Right lobe of liver (tissue), 6 donors: ENCODE results near the gene CACNA2D2. TPM values are rescaled to one million over a fixed set of nuclear protein-coding genes. Genes with fewer than 3 reads are reported as not detected.

ENCODE experiments used
- ATAC-seq, 4 donors: fragments of 200-7000 bp; cut with Tn5 transposase; one replicate each; pipeline ENCODE4 v1.9.1; 2020; ENCODE audit warnings: mild to moderate bottlenecking in 4 of 4, moderate library complexity in 4 of 4
- DNase-seq, 3 donors: peaks; one replicate each; pipeline ENCODE4 v3.0.0-alpha.2; 2020
- H3K27ac ChIP-seq, 3 donors: fragments of 200-600 bp; one replicate each; pipeline ENCODE4 v1.8.0; 2022
- H3K27me3 ChIP-seq, 2 donors: fragments of 200-600 bp; one replicate each; pipeline ENCODE4 v1.8.0; 2022
- H3K36me3 ChIP-seq, 4 donors: fragments of 200-600 bp; sonication (generic) in 1 of 4; one replicate each; pipeline versions ENCODE4 v1.5.1 to v1.8.0; 2017 to 2022; ENCODE audit warnings: control low read depth in 1 of 4
- H3K4me1 ChIP-seq, 4 donors: fragments of 200-600 bp; sonication (generic) in 1 of 4; one replicate each; pipeline versions ENCODE4 v1.5.1 to v1.8.0; 2017 to 2022; ENCODE audit warnings: control low read depth in 1 of 4
- H3K4me3 ChIP-seq, 3 donors: fragments of 200-600 bp; one replicate each; pipeline ENCODE4 v1.8.0; 2022
- H3K9me3 ChIP-seq, 4 donors: fragments of 200-600 bp; sonication (generic) in 1 of 4; one replicate each; pipeline versions ENCODE4 v1.5.1 to v1.8.0; 2017 to 2022; ENCODE audit warnings: control low read depth in 1 of 4
- POLR2A ChIP-seq: fragments of 450-650 bp; IDR thresholded peaks from one replicate; pipeline ENCODE4 v1.6.1; 2017; ENCODE audit warnings: antibody characterized with exemption, mild to moderate bottlenecking
- WGBS: methylation state at CpG from one replicate; pipeline ENCODE4 v1.1.6; 2018; ENCODE audit warnings: low coverage, low lambda C conversion rate; ENCODE audit not compliant: insufficient coverage; ENCODE audit errors: missing lambda C conversion rate; 5-methylcytosine and 5-hydroxymethylcytosine counted together
- intact Hi-C, 2 donors: fragments of 100-400 bp; cut with DNase I; formaldehyde crosslinking; loops; one replicate each; pipeline versions ENCODE4 v1.11.2 to v1.14.1; 2022
- total RNA-seq, 6 experiments: library from RNA; depleted of rRNA in 2 of 6; stranded (reverse); fragments of >200 nt in 2 of 6; fragmentation: NEBNext Ultra II Directional in 3 of 6; extraction: Animal tissue kit (Norgen Biotek cat#: 25700) in 3 of 6; gene quantifications; one replicate each; pipeline versions ENCODE4 v1.1.0 to v1.2.4, GENCODE V29; 2016 to 2023
- TF ChIP-seq, protein P1 (sequence below), 4 donors: fragments of 200-600 bp in 3 of 4; fragments of 450-650 bp in 1 of 4; IDR thresholded peaks; one replicate each; pipeline versions ENCODE4 v1.5.1 to v1.8.0; 2016 to 2022; ENCODE audit warnings: antibody characterized with exemption in 4 of 4, mild to moderate bottlenecking in 2 of 4
- donor health status: DM: no; HTN: yes; CAD: no.
- donor health status: DM: no; HTN: no; CAD: no.
- donor health status: DM: no; HTN: no; CAD: no.
- donor health status: DM: no; HTN: yes; CAD: no.
- donor health status: DM: no; HTN: yes; CAD: no.

The CACNA2D2 gene
- total RNA-seq, 6 experiments from 2014 or later = 0.06 to 0.39 (median 0.26) TPM; not detected in 1

DNA sequence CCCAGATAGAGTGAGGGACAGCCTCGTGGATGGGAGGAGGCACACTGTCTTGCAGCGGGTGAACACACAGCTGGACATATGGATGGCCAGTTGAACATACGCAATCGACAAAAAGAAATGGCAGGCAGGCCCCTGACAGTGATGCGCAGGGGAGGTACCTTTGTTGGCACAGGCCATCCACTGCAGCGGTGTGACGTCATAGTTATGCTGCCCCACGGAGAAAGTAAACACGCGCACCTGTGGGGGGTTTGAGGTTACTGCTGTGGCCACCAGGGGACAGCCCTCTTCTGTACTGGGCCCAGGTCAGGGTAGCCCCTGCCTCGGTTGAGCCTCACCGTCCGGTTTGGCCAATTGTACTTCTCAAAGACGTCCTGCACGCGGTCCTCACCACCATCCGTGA is 124.7 kb downstream of the CACNA2D2 start:
- Histone ChIP-seq H3K36me3 (no peaks in the 10 kb centered on the region), H3K4me3 (no peak overlapping the region), H3K9me3 (no peaks in the 10 kb centered on the region), H3K27me3 (no peaks in the 10 kb centered on the region), H3K4me1 (no peaks in the 10 kb centered on the region), H3K27ac (no peak overlapping the region)
- intact Hi-C loops = loop anchor here in 1 of 2 donors (10.0 kb wide), 1 partner anchor 156 kb away; no protein-coding TSS in a partner anchor
- ATAC-seq (no peak), DNase-seq (no peak)
- TF ChIP-seq POLR2A = no peak
- TF ChIP-seq, protein P1, sequence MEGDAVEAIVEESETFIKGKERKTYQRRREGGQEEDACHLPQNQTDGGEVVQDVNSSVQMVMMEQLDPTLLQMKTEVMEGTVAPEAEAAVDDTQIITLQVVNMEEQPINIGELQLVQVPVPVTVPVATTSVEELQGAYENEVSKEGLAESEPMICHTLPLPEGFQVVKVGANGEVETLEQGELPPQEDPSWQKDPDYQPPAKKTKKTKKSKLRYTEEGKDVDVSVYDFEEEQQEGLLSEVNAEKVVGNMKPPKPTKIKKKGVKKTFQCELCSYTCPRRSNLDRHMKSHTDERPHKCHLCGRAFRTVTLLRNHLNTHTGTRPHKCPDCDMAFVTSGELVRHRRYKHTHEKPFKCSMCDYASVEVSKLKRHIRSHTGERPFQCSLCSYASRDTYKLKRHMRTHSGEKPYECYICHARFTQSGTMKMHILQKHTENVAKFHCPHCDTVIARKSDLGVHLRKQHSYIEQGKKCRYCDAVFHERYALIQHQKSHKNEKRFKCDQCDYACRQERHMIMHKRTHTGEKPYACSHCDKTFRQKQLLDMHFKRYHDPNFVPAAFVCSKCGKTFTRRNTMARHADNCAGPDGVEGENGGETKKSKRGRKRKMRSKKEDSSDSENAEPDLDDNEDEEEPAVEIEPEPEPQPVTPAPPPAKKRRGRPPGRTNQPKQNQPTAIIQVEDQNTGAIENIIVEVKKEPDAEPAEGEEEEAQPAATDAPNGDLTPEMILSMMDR (IDR thresholded peaks at IDR 0.05) = no peak
- 86% methylated on average over 10 of the region's 17 CpGs for WGBS

DNA sequence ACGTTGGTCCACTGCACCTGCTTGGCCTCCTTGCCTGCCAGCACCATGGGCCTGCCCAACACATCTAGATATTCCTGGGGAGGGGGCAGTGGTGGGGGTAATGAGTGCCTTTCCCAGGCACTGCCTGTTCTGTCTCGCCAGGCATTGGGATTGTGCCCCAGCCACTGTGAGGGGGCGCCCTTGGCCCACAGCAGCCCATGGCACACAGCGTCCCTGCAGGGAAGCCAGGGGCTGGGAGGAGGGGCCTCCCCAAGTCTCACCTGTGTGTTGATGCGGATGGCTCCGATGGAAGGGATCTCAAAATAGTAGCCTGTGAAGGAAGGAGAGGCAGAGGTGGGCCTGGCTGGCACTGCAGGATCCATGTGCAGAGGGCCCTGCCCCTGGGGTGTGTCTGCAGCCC is 125.4 kb downstream of the CACNA2D2 start:
- DNase-seq (no peak), ATAC-seq (no peak)
- Histone ChIP-seq H3K9me3 (no peaks in the 10 kb centered on the region), H3K36me3 (no peaks in the 10 kb centered on the region), H3K4me1 (no peaks in the 10 kb centered on the region), H3K4me3 (no peak overlapping the region), H3K27me3 (no peaks in the 10 kb centered on the region), H3K27ac (no peak overlapping the region)
- WGBS = no CpG with 5 or more reads among the region's 6 CpGs
- intact Hi-C loops = loop anchor here in 1 of 2 donors (10.0 kb wide), 1 partner anchor 157 kb away; no protein-coding TSS in a partner anchor
- TF ChIP-seq, protein P1 (IDR thresholded peaks at IDR 0.05) = no peak
- TF ChIP-seq POLR2A = no peak

DNA sequence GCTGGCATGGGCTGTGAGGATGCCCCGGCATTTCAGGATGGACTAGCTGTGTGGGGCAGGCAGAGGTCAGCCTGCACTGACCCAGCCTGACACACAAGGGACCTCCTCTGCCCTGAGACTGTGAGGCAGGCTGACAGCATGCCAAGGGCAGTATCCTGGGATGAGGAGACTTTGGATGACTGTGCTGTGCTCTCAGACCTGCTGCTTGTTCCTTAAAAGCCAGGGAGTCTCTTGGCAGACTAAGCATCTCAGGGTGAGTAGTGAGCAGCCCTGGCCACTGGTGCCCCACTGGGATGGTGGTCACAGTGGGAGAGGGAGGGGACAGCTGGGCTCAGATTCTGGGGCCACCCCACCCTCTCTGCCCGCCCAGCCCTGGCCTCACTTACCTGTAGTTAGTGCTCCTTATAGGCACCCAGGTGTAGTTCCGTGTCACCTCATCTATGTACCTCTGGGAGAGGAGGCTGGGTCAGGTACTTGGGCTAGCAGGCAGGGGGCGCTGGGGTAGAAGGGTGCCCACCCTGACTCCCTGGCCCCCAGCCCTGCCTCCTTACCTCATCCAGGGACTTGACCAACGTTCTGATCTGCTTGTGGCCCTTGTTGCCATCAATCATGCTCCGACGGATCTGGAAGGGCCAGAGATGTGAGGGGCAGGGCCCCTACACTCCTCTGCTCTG is 128.0 kb downstream of the CACNA2D2 start:
- no peak for ATAC-seq
- Histone ChIP-seq H3K4me3 (no peak overlapping the region), H3K4me1 (no peaks in the 10 kb centered on the region), H3K27ac (no peak overlapping the region), H3K36me3 (no peaks in the 10 kb centered on the region), H3K9me3 (no peaks in the 10 kb centered on the region), H3K27me3 (no peaks in the 10 kb centered on the region)
- no peak for TF ChIP-seq POLR2A
- TF ChIP-seq, protein P1 (IDR thresholded peaks at IDR 0.05) = no peak
- WGBS = no CpG with 5 or more reads among the region's 7 CpGs
- DNase-seq = no peak
- intact Hi-C loops = loop anchor here in 1 of 2 donors (10.0 kb wide), 1 partner anchor 159 kb away; no protein-coding TSS in a partner anchor

DNA sequence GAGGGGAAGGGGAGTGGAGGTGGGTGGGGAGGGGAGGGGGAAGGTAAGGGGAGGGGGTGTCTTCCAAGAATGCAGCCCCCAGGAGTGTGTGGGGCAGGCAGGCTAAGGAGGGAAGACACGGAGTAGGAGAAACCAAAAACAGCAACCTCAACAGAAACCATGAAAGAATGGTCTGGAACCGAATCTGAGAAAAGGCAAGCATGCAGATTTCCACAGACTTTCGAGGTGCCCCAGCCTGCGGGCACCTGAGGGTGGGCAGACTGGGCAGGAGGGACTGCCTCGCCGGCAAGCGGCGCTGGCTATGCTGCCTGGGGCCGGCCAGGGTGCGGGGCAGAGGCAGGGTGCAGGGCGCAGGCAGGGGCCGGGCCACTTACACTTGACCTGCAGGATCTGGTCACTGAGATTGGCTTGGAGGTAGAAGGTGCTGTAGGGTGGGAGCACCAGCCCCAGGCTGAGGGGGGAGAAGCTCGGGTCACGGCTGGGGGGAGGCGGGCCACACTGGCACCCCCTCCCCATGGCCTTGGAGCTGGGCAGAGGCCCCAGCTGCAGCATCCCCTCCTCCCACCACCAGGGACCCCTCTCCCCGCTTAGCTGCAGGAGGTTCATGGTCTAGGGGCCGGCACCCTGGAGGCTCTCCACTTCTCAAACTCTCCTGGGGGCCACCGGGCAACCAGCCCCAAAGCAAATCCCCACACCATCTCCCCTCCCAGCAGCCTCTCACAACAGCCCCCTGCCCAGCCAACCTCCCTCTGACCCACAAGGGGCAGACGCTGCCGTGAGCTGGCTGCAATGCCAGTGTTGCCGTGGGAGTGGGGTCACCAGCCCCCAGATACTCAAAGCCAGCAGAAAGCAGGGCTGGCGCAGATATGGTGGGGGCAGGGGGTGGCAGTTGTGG is 128.8 kb downstream of the CACNA2D2 start:
- TF ChIP-seq, protein P1 (IDR thresholded peaks at IDR 0.05) = no peak
- TF ChIP-seq POLR2A = no peak
- Histone ChIP-seq H3K9me3 (no peaks in the 10 kb centered on the region), H3K36me3 (no peaks in the 10 kb centered on the region), H3K4me1 (no peaks in the 10 kb centered on the region), H3K27ac (no peak overlapping the region), H3K27me3 (no peaks in the 10 kb centered on the region), H3K4me3 (no peak overlapping the region)
- DNase-seq (no peak), ATAC-seq (no peak)
- WGBS = 29% methylated on average over 6 of the region's 22 CpGs
- intact Hi-C loops = loop anchor here in 1 of 2 donors (10.0 kb wide), 1 partner anchor 160 kb away; no protein-coding TSS in a partner anchor
